Hippocampal formation (tissue), 2 donors: ENCODE results near the gene HTRA2.
"Not testable (repeated sequence)": the region's sequence is repeated elsewhere in the genome, so short reads cannot be mapped to it uniquely, and the experiment has no call there.

Experiments used
- DNase-seq, 2 donors: peaks; one replicate each; lab custom pipeline; 2025; lab: John Stamatoyannopoulos, UW

HTRA2 gene

DNA sequence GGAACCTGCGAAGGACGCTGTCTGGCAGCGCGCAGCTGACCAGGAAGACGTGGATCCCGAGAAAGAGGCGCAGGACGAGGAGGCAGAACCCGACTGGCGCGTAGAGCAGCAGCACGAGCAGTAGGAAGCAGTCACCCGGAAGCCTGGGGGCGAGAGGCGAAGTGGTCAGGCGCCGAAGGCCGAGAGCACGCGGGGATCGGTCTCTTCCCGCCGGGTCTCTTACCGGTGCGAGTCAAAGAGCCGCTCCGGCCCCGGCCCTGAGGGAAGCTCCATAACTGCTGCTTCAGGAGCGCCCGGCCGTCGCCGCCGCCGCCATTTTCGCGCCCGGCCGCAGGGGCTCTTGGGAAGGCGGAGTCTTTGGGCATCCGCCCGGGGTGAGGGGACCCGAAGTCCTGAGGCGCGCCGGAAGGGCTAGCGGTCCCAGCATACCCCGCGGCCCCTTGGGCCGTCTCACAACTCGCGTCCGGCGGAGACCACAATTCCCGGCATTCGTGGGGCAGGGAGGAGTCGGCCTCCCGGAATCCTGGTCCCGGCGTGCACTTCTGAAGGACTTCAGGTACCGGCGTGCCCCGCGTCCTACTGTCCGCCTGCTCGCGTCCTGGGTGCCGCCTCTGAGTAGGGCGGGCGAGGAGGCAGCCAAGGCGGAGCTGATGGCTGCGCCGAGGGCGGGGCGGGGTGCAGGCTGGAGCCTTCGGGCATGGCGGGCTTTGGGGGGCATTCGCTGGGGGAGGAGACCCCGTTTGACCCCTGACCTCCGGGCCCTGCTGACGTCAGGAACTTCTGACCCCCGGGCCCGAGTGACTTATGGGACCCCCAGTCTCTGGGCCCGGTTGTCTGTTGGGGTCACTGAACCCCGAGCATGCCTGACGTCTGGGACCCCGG is at the start of gene HTRA2, which contains the start of gene AUP1:
TSS of gene HTRA2 (plus strand) at position 577 of the 882 bp plus-strand sequence. CDS start at position 651, 74 bp downstream.
TSS of gene AUP1 (minus strand) at position 350 of the 882 bp plus-strand sequence. CDS start at position 273, 77 bp downstream.
- peak; percentile 98 for DNase-seq

DNA sequence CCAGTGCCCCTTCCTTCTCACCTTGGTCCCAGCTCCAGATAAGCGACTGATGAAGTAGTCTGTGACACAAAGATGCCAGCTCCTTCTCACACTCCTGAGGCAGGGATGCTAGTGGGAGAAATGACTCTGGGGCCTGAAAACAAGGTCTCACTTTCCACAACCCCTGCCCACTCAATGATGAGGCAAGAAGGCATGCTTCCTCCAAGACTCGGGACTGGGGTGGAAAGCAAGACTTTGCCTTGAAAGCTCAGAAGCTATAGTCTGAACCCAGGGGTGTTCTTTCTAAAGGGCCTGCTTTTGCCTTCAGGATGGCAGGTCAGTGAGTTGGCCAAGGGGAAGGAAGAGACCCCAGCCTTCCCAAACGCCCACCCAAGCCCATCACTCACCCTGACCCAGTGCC is 48.3 kb upstream of the HTRA2 start:
- no peak for DNase-seq

DNA sequence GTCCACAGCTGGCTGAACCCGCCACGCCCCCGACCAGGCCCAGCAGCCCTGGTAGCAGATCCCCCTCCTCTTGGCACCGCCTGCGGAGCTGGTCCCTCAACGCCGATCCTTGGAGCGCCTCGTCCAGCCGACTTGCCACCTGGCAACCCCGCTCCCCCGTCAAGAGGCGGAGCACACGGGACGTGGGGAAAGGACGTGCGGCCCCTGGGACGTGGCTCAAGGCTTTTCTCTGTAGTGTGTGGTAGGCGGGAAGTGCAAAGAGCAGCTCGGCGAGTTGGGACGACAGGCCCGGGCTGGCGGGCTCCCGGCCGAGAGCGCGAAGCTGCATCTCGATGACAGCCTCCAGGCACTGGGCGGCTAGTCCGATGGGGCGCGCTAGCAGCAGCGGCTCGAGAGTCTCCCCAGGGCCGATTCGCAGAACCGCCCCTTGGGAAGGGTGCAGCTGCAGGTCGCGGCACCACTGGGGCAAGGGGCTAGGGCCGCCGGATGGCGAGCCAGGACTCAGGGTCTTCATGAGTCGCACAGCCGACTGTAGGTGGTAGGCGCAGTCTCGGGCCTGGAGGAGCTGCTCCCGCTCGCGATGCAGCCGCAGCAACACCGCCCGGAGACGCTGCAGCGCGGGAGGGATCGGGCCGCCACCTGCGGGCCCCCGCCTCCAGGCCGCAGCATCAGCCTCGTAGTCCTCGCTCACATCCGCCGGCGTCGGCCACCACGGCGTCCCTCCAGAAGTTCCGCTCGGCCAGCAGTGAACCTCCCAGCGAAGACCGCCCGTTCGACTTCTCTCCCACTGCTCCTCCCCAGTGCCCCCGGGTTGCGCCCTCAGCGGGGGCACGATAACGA is 47.6 kb upstream of the HTRA2 start:
- no peak for DNase-seq

DNA sequence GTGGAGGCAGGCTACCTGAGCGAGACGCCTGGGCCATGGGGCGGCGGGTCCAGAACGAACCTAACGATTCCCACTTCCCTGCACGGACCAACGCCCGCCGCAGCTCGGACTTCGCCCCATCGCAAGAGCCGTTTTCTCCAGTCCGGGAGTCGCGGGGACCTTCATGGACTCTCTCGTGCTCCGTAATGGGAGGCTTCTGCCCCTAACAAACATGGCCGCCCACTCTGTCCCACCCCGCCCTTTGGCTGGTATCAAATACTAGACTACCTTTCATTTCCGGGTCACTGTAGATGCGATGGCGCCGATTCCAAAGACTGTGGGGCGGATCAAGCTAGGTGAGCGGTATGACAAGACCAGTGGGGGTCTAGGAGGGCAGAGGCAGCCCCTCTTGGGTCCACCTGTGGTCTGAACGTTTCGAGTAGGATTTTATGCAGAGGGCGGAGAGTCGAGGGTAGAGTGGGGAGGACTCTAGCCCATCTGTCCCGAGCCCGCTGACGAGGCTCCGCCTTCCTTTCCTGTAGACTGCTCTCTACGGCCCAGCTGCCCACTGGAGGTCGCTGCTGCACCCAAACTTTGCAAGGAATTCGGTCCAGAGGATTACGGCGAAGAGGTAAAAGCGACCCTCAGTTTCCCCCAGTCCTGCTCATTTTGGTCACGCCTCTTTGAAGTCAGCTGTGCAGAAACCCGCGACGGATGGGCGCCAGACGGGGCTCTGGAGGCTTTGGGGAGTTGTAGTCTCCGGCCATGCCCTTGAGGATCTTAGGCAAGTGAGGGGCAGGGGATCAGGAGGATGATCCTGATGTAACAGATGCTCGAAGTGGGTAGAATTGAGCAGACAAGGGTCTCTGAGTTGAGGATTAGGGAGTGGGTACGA is 46.7 kb upstream of the HTRA2 start, which contains the start of the genes CCDC142 and TTC31:
TSS of gene CCDC142 (minus strand) at position 198 of the 874 bp plus-strand sequence. CDS start at position 37, 161 bp downstream.
TSS of gene TTC31 (plus strand) at position 281 of the 874 bp plus-strand sequence. CDS start at position 296, 15 bp downstream.
- peak; percentile 94 to 98 for DNase-seq

DNA sequence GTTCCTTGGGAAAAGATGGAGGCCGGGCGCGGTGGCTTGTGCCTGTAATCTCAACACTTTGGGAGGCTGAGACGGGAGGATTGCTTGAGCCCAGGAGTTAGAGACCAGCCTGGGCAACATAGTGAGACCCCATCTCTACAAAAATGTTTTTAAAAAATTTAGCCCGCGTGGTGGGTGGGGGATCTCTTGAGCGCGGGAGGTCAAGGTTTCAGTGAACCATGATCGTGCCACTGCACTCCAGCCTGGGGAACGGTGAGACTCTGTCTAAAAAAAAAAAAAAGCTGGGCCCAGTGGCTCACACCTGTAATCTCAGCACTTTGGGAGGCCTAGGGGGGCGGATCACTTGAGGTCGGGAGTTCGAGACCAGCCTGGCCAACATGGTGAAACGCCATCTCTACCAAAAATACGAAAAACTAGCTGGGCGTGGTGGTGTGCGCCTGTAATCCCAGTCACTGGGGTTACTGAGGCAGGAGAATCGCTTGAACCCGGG is 46.0 kb upstream of the HTRA2 start:
- DNase-seq: not testable (repeated sequence)

DNA sequence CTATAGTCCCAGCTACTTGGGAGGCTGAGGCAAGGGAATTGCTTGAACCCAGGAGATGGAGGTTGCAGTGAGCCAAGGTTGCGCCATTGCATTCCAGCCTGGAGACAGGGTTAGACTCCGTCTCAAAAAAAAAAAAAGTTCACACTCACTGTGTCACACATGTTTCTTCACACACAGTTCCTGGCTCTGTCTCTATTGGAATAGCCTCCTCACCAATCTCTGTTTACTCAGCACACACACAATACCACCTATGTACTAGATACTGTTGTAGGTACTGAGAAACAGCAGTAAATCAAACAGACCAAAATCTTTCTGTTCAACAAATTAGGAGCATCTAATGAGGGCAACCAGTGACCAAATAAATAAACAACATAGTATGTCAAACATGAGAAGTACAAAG is 43.6 kb upstream of the HTRA2 start:
- no peak for DNase-seq

DNA sequence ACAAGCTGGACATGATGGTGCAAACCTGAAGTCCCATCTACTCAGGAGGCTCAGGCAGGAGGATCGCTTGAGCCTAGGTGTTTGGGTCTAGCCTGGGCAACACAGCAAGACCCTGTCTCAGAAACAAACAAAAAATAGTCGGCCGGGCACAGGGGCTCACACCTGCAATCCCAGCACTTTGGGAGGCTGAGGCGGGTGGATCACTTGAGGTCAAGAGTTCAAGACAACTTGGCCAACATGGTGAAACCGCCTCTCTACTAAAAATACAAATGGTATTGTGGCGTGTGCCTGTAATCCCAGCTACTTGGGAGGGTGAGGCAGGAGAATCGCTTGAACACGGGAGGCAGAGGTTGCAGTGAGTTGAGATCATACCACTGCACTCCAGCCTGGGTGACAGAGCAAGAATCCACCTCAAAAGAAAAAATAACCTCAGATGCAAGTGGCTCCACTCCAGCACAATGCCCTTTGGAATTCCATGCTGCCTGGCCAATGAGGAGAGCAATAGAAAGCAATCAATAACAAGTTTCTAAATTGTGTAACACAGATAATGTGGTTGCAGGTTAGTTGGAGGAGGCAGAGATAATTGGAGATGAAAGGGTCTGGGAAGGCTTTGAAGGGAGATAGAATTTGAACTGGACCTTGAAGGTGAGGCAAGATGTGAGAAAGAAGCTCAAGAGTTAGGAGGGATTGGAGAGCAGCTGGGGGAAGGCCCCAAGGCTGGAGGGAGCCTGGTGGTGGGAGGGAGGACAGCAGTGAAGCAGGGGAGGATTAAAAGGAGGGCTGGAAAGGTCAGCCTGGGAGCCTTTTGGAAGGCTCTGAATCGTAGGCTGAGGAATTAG is 40.9 kb upstream of the HTRA2 start:
- DNase-seq: no peak

DNA sequence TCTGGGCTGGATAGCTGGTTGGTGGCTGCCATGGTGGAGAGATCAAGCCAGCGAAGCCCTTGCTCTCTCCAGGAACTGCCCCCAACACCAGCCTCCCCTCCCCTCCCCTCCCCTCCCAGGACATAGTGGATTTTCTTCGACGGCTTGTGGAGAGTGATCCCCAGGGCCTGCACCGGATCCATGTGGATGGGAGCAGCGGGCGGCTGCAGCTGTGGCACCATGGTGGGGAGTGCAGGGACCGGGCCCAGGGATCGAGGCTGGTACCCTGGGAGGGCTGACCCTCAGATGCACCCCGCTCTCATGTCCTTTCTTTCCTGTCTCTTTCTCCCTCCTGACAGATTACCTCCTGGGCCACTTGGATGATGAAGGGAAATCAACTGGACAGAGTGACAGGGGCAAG is 39.8 kb upstream of the HTRA2 start:
- DNase-seq: no peak

DNA sequence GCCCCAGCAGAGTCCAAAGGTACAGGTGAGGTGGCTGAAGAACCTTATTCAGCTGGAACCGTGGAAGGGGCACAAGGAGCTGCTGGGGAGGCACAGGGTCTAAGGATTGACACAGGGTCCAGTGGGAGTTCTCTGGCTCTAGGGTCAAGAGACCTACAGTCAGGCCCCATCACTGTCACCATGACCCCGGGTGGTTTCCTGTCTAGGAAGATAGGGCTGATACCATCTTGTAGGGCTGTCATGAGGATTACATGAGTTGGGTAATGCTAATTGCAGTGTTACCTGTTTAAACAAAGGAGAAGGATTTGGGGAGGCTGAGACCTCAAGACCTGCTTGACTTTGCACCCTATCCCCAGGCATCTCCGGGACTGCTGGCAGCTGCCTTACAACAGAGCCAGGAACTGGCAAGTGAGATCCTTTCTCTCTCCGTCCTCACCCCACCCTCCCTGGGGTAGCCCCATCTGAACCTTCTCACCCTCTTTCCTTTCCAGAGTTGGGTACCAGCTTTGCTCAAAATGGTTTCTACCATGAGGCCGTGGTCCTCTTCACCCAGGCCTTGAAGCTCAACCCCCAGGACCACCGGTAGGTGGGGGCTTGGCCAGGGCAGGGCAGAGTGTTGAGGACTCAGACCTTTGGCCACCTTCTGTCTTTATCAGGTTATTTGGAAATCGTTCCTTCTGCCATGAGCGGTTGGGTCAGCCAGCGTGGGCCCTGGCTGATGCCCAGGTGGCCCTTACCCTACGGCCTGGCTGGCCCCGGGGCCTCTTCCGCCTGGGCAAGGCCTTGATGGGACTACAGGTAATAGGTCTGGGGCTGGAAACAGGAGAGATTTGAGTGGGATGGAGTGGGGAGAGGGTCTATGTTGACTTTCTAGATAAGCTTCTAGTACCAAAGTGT is 37.8 kb upstream of the HTRA2 start:
- no peak for DNase-seq

DNA sequence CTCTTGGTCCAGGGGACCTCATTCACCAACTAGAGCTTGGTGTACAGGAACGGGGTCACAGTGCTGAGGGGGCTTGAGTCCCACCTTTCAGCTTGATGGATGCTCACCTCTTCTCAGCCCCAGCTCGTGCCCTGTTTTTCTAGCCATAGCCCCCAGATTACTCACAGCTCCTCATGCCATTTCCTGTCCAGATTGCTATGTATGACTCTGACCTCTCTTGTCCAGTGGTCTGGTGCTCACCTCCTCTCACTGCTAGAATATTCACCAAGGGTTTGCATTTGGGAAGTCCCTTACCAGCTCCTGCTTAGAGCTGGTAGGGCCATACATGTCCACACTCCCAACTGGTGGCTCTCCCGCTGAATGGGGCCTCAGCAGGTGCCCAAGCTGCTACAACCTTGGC is 36.2 kb upstream of the HTRA2 start:
- no peak for DNase-seq

DNA sequence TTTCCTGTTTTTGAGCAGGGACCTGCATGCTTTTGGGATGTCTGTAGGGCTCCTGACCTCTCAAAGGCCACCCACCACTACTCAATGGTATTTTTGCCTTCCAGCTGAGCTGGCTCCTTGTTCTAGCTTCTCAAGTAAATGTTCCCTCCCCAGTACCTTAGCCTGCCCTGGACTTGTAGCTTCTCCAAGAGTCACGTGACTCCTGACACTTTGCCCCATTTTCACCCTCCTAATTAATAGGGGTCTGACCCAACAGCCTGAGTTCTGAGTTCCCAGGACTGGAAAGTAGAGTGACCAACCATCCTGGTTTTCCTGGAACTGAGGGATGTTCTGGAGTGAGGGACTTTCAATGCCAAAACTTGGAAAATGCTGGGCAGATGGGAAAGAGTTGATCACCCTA is 34.3 kb upstream of the HTRA2 start:
- DNase-seq: no peak

DNA sequence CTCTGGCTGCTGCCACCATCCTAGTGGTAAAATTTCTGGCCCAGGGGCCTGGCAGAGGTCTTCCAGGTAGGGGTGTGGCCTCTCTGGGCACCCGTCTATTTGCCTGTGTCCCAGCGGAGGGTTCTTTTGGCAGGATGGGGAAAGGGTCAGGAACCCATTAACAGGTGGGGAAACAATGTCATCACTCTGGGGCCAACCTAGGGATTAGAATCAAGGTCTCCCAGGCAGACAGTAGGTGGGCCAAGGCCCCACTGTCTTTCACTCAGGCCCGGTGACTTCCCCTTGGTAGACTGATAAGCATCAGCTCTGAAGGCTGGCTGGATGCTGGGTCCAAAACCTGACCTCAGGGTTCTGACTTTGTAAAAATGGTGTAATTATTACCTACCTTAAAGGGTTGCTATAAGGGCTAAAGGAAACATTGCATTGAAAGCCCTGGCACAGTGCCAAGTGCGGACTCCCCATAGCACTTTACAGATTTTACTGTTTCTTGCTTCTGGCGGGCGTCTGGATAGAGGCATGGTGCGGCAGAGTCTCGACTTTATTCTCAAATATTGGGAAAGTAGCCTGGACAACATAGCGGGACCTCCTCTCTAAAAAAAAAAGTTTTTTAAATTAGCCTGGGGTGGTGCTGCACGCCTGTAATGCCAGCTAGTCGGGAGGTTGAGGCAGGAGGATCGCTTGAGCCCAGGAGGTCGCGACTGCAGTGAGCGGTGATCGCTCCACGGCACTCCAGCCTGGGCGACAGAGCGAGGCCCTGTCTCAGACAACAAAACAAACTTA is 32.5 kb upstream of the HTRA2 start:
- no peak for DNase-seq

DNA sequence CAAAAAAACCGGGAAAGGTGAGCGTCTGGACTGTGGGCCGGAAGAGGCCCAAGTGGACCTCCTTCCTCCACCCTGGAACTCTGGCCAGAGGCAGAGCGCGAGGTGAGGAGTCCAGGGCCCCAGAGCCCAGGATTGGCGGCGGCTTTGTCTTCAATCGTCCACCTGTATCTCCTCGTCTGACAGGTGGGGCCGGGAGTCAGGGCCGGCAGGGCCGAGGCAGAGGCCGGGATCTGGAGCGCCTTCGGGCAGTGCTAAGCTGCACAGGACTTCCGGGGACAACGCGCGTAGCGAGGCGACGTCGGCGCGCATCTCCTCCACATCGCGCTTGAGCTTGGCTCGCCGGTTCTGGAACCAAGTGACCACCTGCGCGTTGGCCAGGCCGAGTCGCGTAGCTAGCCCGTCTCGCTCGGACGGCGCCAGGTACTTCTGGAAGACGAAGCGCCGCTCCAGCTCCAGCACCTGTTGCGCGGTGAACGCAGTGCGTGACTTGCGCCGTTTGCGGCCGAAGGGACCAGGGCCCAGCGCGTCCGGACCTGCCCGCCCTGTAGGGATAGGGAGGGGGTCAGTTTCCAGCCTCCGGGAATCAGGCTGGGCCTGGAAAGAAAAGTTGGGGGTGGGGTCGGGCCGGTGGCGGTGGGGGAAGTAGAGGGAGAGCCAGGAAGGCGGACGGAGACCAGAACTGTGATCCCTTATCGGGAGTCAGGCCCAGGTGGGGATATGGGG is 31.8 kb upstream of the HTRA2 start:
- DNase-seq: no peak

DNA sequence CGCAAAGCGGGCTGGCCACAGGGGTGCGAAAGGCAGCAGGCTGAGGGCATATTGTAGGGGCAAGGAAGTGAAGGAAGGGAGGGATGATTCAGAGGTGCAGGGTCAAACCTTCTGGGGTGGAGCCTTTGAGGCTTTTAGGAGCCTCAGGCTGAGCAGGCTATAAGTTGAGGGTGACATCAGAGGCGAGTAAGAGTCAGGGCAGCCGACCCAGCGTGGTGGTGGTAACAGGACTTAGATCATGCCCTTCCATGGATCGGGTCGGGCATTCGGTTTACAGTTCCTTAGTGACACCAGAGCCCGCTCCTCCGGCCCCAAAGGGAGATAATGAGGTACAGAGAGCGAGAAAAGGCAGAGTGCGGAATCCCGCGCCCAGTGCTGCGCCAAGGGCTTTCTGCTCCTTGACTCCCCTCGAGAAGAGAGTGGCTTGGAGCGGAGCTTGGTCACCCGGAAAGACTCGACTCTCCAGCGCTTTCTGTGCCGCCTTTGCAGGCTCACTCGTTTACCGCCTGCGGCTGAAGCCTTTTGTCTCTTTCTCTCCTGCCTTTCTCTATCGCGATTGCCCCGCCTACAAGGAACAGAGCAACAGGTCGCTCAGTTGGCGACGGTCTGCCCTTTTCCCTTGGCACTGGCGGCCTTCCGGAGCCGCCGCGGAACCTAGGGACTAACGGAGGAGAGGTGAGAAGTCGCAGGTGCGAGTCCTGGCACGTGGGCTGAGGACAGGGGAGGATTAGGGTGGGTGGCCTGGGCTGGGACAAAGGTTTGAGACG is 31.1 kb upstream of the HTRA2 start:
- DNase-seq: no peak

DNA sequence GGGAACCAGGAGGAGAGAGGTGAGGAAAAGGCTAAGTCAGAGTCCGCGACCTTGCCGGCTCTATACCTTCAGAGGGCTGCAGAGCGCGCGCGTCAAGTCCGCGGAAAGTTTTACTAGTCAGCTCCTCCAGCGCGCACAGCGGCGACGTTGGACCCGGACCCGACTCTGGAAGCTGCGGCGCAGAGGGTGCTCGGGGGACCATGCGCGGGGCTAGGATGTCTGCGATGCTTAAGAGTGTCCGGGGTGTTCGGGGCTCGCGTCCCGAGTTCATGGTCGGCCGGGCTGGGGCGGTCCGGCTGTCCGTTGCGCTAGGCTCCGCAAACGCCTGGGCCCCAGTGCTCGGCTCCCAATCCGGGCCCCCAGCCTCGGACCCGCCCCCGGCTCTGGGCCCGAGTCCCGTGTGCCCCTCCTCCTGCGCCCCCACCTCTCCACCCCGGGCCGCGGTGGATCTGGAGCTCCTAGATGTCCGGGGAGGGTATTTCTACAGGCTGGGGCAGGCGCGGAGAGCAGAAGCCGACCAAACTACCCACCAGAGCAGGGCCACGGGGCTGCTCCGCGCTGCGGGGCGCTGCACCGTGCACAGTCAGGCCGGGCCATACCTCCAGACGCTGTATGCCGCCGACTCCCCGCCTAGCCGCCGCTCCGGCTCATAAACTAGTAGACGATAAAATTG is 30.3 kb upstream of the HTRA2 start, which contains the start of gene LBX2:
TSS of gene LBX2 (minus strand) at position 337 of the 673 bp plus-strand sequence. CDS start at position 271, 66 bp downstream.
- DNase-seq: no peak

DNA sequence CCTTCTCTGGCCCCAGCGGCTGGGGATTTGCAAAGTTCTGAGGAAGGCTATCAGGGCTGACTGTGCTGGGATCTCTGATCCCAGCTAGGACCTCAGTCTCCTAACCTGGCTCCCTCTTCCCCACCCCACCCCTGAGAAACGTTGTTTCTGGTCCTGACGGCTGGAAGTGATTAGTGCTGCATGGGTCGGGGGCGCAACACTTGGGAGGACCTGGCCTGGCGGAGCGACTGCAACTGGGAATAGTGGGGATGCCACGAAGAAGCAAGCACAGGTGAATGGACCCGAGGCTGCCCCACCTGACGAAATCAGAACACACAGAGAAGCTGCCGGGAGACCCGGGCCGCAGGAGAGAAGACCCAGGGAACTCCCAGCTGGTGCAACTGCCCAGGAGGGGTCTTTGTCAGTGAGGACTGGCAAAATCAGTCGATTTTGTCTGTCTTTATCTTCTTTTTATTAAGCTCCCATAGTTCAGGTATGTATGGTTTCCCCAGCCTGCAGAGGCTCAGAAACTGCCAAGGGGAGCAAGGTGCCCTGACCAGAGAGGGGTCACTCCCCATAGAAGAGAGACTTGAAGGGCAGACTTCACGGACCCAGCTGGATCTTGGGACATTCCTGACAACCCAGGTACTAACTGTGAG is 29.7 kb upstream of the HTRA2 start:
- DNase-seq: no peak
